Upper lobe of left lung (tissue), 6 donors: Measurements from ENCODE around the gene SMAD6. TPM values are rescaled to one million over a fixed set of nuclear protein-coding genes. Genes with fewer than 3 reads are reported as not detected.

Experiments used
- ATAC-seq, 2 donors: fragments of 200-7000 bp; cut with Tn5 transposase; one replicate each; pipeline ENCODE4 v1.9.1; 2022; ENCODE audit warnings: mild to moderate bottlenecking in 2 of 2, moderate library complexity in 2 of 2; ENCODE audit not compliant: low FRiP score in 2 of 2
- DNase-seq, 2 donors: peaks; one replicate each; pipeline ENCODE4 v3.0.0-alpha.2; 2019 to 2020
- H3K27ac ChIP-seq, 4 donors: fragments of 200-600 bp; sonication (generic); one replicate each; pipeline ENCODE4 v1.5.1; 2016 to 2019
- H3K27me3 ChIP-seq, 4 donors: fragments of 200-600 bp; sonication (generic); one replicate each; pipeline ENCODE4 v1.5.1; 2017 to 2019
- H3K36me3 ChIP-seq, 4 donors: fragments of 200-600 bp; sonication (generic); one replicate each; pipeline ENCODE4 v1.5.1; 2016 to 2019
- H3K4me1 ChIP-seq, 4 donors: fragments of 200-600 bp; sonication (generic); one replicate each; pipeline ENCODE4 v1.5.1; 2018 to 2019
- H3K4me3 ChIP-seq, 4 donors: fragments of 200-600 bp; sonication (generic); one replicate each; pipeline ENCODE4 v1.5.1; 2017 to 2019; ENCODE audit warnings: mild to moderate bottlenecking in 2 of 4, moderate library complexity in 1 of 4
- H3K9me3 ChIP-seq, 4 donors: fragments of 200-600 bp; sonication (generic); one replicate each; pipeline ENCODE4 v1.5.1; 2018 to 2019
- EP300 ChIP-seq, 4 donors: sonication (generic); formaldehyde crosslinking; IDR thresholded peaks; one replicate each; pipeline ENCODE4 v1.5.1; 2017; ENCODE audit warnings: antibody characterized with exemption in 4 of 4, control low read depth in 2 of 4
- POLR2A ChIP-seq, 4 donors: fragments of 450-650 bp; IDR thresholded peaks; one replicate each; pipeline ENCODE4 v1.5.1; 2016 to 2017; ENCODE audit warnings: antibody characterized with exemption in 4 of 4, mild to moderate bottlenecking in 2 of 4
- POLR2AphosphoS5 ChIP-seq, 2 donors: sonication (generic); formaldehyde crosslinking; IDR thresholded peaks; one replicate each; pipeline ENCODE4 v1.5.1; 2017; ENCODE audit warnings: antibody characterized with exemption in 2 of 2
- WGBS, 2 donors: methylation state at CpG; one replicate each; pipeline ENCODE4 v1.1.5; 2017 to 2018; 5-methylcytosine and 5-hydroxymethylcytosine counted together
- total RNA-seq, 6 donors: library from RNA; depleted of rRNA in 4 of 6; stranded (reverse); fragments of >200 nt in 4 of 6; gene quantifications; one replicate each; pipeline versions ENCODE4 v1.1.0 to v1.2.1, GENCODE V29; 2016 to 2021
- TF ChIP-seq, protein P1 (sequence below), 6 experiments: fragments of 450-650 bp in 4 of 6; fragments of 200-600 bp in 2 of 6; sonication (generic) in 2 of 6; IDR thresholded peaks; one replicate each; pipeline ENCODE4 v1.5.1; 2016 to 2019; ENCODE audit warnings: antibody characterized with exemption in 6 of 6
- donor health status: DM: no; HTN: no; CAD: no; lungs with moderate emphysema.
- donor health status: DM: no; HTN: yes; CAD: no; lungs with severe emphysema.

The SMAD6 gene
- total RNA-seq, 6 donors from 2014 or later: 76.6 to 377 (median 102) TPM

GRCh38 chr15:66796343-66796742, 94.3 kb downstream of the SMAD6 start:
- WGBS, 2 donors: 90 to 100% methylated on average over 1 of the region's 1 CpG
- TF ChIP-seq POLR2AphosphoS5 (IDR thresholded peaks at IDR 0.05) (no peak), POLR2A (IDR thresholded peaks at IDR 0.05) (no peak), EP300 (IDR thresholded peaks at IDR 0.05) (no peak)
- TF ChIP-seq, protein P1, sequence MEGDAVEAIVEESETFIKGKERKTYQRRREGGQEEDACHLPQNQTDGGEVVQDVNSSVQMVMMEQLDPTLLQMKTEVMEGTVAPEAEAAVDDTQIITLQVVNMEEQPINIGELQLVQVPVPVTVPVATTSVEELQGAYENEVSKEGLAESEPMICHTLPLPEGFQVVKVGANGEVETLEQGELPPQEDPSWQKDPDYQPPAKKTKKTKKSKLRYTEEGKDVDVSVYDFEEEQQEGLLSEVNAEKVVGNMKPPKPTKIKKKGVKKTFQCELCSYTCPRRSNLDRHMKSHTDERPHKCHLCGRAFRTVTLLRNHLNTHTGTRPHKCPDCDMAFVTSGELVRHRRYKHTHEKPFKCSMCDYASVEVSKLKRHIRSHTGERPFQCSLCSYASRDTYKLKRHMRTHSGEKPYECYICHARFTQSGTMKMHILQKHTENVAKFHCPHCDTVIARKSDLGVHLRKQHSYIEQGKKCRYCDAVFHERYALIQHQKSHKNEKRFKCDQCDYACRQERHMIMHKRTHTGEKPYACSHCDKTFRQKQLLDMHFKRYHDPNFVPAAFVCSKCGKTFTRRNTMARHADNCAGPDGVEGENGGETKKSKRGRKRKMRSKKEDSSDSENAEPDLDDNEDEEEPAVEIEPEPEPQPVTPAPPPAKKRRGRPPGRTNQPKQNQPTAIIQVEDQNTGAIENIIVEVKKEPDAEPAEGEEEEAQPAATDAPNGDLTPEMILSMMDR (IDR thresholded peaks at IDR 0.05): no peak
- no peak for ATAC-seq

DNA sequence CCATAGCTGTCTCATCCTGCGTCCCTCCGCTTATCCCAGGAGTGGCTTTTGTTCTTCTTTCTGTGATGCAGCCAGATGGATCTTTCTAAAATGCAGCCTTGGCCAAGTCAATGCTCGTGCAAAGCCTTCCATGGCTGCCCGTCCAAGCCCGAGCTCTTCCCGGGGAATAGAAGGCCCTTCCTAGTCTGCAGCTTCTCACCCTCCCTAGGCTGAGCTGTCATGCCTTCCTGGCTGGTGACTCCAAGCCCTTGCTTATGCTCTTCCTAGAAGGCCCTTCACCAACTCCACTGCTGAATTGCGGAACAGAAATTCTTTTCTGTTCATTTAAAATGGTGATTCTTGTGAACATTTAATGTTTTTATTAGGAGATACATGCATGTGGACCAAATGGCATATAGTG, 95.9 kb downstream of the SMAD6 start:
- H3K27me3 ChIP-seq: no peaks in the 10 kb centered on the region
- DNase-seq (peak in 1 of 2 donors; percentile 1), ATAC-seq (no peak)
- no peaks in the 10 kb centered on the region for H3K9me3 ChIP-seq
- TF ChIP-seq, protein P1 (IDR thresholded peaks at IDR 0.05): no peak
- TF ChIP-seq EP300 (IDR thresholded peaks at IDR 0.05): no peak
- no peak for TF ChIP-seq POLR2AphosphoS5 (IDR thresholded peaks at IDR 0.05)
- no peak for TF ChIP-seq POLR2A (IDR thresholded peaks at IDR 0.05)
- H3K4me1 ChIP-seq: peaks cover 10 to 13% (median 11%) of the 10 kb centered on the region in 4 donors
- H3K36me3 ChIP-seq: no peaks in the 10 kb centered on the region
- H3K27ac ChIP-seq: no peak overlapping the region
- 84 to 90% methylated on average over 7 of the region's 7 CpGs for WGBS, 2 donors
- no peak overlapping the region for H3K4me3 ChIP-seq

More at GRCh38 chr15:66796343-66796742, 94.3 kb downstream of the SMAD6 start:
- DNase-seq: peak in 1 of 2 donors; percentile 3
- H3K4me3 ChIP-seq: no peak overlapping the region
- H3K4me1 ChIP-seq: no peaks in the 10 kb centered on the region
- H3K36me3 ChIP-seq: no peaks in the 10 kb centered on the region
- no peaks in the 10 kb centered on the region for H3K9me3 ChIP-seq
- no peaks in the 10 kb centered on the region for H3K27me3 ChIP-seq
- H3K27ac ChIP-seq: no peak overlapping the region

- H3K9me3 ChIP-seq: no peaks in the 10 kb centered on the region
- ATAC-seq: no peak
- TF ChIP-seq POLR2A (IDR thresholded peaks at IDR 0.05) (no peak), EP300 (IDR thresholded peaks at IDR 0.05) (no peak), POLR2AphosphoS5 (IDR thresholded peaks at IDR 0.05) (no peak)
- TF ChIP-seq, protein P1 (IDR thresholded peaks at IDR 0.05): no peak
- no peaks in the 10 kb centered on the region for H3K27me3 ChIP-seq
- H3K4me3 ChIP-seq: no peak overlapping the region
- H3K4me1 ChIP-seq: peaks cover 16 to 19% (median 18%) of the 10 kb centered on the region in 4 donors
- H3K27ac ChIP-seq: no peak overlapping the region
- peak in 1 of 2 donors; percentile 6 for DNase-seq
- no peaks in the 10 kb centered on the region for H3K36me3 ChIP-seq
- WGBS, 2 donors: 88 to 89% methylated on average over 10 of the region's 10 CpGs
These were observed 96.5 kb downstream of the SMAD6 start for GRCh38 chr15:66798426-66799061.

DNA sequence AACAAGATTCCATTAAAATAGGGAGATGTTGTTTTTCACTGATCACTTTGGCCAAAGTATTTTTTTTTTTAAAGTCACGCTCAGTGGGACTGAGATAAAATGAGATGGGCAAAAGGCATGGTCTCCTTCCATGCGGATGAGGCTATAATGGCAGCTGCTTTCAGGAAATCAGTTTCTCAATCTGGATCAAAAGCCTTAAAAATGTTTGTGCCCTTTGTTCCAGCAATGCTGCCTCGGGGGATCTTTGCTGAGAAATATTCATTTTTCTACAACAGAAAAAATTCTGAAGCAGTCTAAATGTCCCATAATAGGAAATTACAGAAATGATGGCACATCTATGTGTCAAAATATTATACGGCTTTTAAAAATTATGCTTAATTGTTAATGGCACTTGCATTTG, 97.2 kb downstream of the SMAD6 start:
- Histone ChIP-seq H3K36me3 (no peaks in the 10 kb centered on the region), H3K4me3 (no peak overlapping the region), H3K27me3 (no peaks in the 10 kb centered on the region), H3K4me1 (peaks cover 23 to 25% (median 25%) of the 10 kb centered on the region in 4 donors), H3K9me3 (no peaks in the 10 kb centered on the region), H3K27ac (no peak overlapping the region)
- TF ChIP-seq POLR2A (IDR thresholded peaks at IDR 0.05) (no peak), POLR2AphosphoS5 (IDR thresholded peaks at IDR 0.05) (no peak), EP300 (IDR thresholded peaks at IDR 0.05) (no peak)
- TF ChIP-seq, protein P1 (IDR thresholded peaks at IDR 0.05): no peak
- WGBS, 2 donors: 90% methylated on average over 4 of the region's 4 CpGs
- ATAC-seq (no peak), DNase-seq (no peak)
